SK-N-SH treated with all-trans-retinoic acid at 6 μM for 48 hours (cell line): ENCODE results near the gene TNPO2.

Experiments used
- ATAC-seq: fragments of 200-7000 bp; cut with Tn5 transposase; 3 replicates; pipeline ENCODE4 v1.9.1; 2020; ENCODE audit warnings: mild to moderate bottlenecking, moderate library complexity
- ARNTL ChIP-seq: fragments of 450-650 bp; formaldehyde crosslinking; IDR thresholded peaks from 2 replicates; pipeline ENCODE4 v1.5.0; 2020; ENCODE audit warnings: low read depth, mild to moderate bottlenecking, moderate library complexity, borderline replicate concordance
- BACH2 ChIP-seq: fragments of 250-450 bp; sonication (Bioruptor Pico); IDR thresholded peaks from 2 replicates; pipeline ENCODE4 v1.9.0; 2021; ENCODE audit warnings: mild to moderate bottlenecking, borderline replicate concordance
- CREB5 ChIP-seq: fragments of 250-450 bp; sonication (Bioruptor Pico); IDR thresholded peaks from 2 replicates; pipeline ENCODE4 v1.5.1; 2020; ENCODE audit warnings: low read depth, mild to moderate bottlenecking, moderate library complexity
- CSRNP3 ChIP-seq: fragments of 250-450 bp; sonication (Bioruptor Pico); IDR thresholded peaks from 2 replicates; pipeline ENCODE4 v1.5.1; 2021; ENCODE audit warnings: mild to moderate bottlenecking, moderate library complexity
- ESRRG ChIP-seq: fragments of 250-450 bp; sonication (Bioruptor Pico); IDR thresholded peaks from 2 replicates; pipeline ENCODE4 v1.6.1; 2021; ENCODE audit warnings: mild to moderate bottlenecking
- GLIS3 ChIP-seq: fragments of 250-450 bp; sonication (Bioruptor Pico); IDR thresholded peaks from 2 replicates; pipeline ENCODE4 v1.5.0; 2020; ENCODE audit warnings: mild to moderate bottlenecking, moderate library complexity
- ISL1 ChIP-seq: fragments of 250-450 bp; sonication (Bioruptor Pico); IDR thresholded peaks from 2 replicates; pipeline ENCODE4 v2.1.2; 2022; ENCODE audit warnings: mild to moderate bottlenecking, moderate library complexity
- OSR1 ChIP-seq: fragments of 250-450 bp; sonication (Bioruptor Pico); IDR thresholded peaks from 2 replicates; pipeline ENCODE4 v1.8.0; 2022; ENCODE audit warnings: moderate library complexity, mild to moderate bottlenecking, inconsistent platforms
- PATZ1 ChIP-seq: fragments of 250-450 bp; sonication (Bioruptor Pico); IDR thresholded peaks from 2 replicates; pipeline ENCODE4 v1.8.0; 2020; ENCODE audit warnings: mild to moderate bottlenecking, moderate library complexity, borderline replicate concordance
- POU6F1 ChIP-seq: fragments of 250-450 bp; sonication (Bioruptor Pico); IDR thresholded peaks from 2 replicates; pipeline ENCODE4 v1.8.0; 2021; ENCODE audit warnings: low read depth, mild to moderate bottlenecking, moderate library complexity, borderline replicate concordance
- PPARA ChIP-seq: fragments of 250-450 bp; sonication (Bioruptor Pico); IDR thresholded peaks from 2 replicates; pipeline ENCODE4 v1.5.0; 2020; ENCODE audit warnings: mild to moderate bottlenecking, borderline replicate concordance
- RARB ChIP-seq: fragments of 250-450 bp; sonication (Bioruptor Pico); IDR thresholded peaks from 2 replicates; pipeline ENCODE4 v1.8.0; 2021; ENCODE audit warnings: mild to moderate bottlenecking, moderate library complexity
- SNAI2 ChIP-seq: fragments of 250-450 bp; sonication (Bioruptor Pico); IDR thresholded peaks from 2 replicates; pipeline ENCODE4 v1.5.0; 2020; ENCODE audit warnings: mild to moderate bottlenecking, moderate library complexity
- TCF4 ChIP-seq: fragments of 250-450 bp; sonication (Bioruptor Pico); IDR thresholded peaks from 2 replicates; pipeline ENCODE4 v1.8.0; 2021; ENCODE audit warnings: mild to moderate bottlenecking, moderate library complexity, borderline replicate concordance
- TOX ChIP-seq: fragments of 250-450 bp; sonication (Bioruptor Pico); IDR thresholded peaks from 2 replicates; pipeline ENCODE4 v1.8.0; 2021; ENCODE audit warnings: mild to moderate bottlenecking, moderate library complexity, borderline replicate concordance
- TSHZ2 ChIP-seq: fragments of 250-450 bp; sonication (Bioruptor Pico); IDR thresholded peaks from 2 replicates; pipeline ENCODE4 v1.5.0; 2020; ENCODE audit warnings: mild to moderate bottlenecking, moderate library complexity
- ZC3H10 ChIP-seq: fragments of 250-450 bp; sonication (Bioruptor Pico); IDR thresholded peaks from 2 replicates; pipeline ENCODE4 v1.5.1; 2021; ENCODE audit warnings: mild to moderate bottlenecking, moderate library complexity
- ZFP3 ChIP-seq: fragments of 250-450 bp; sonication (Bioruptor Pico); IDR thresholded peaks from 2 replicates; pipeline ENCODE4 v1.5.0; 2020; ENCODE audit warnings: mild to moderate bottlenecking, moderate library complexity
- ZFP30 ChIP-seq: fragments of 450-650 bp; formaldehyde crosslinking; IDR thresholded peaks from 2 replicates; pipeline ENCODE4 v1.5.0; 2022; ENCODE audit warnings: mild to moderate bottlenecking, moderate library complexity
- ZNF565 ChIP-seq: fragments of 450-650 bp; formaldehyde crosslinking; conservative IDR thresholded peaks from 2 replicates; pipeline ENCODE4 v1.5.0; 2020; ENCODE audit warnings: low read depth, mild to moderate bottlenecking, moderate library complexity
- ZNF70 ChIP-seq: fragments of 450-650 bp; formaldehyde crosslinking; IDR thresholded peaks from 2 replicates; pipeline ENCODE4 v1.5.0; 2020; ENCODE audit warnings: mild to moderate bottlenecking, moderate library complexity
- ZNF8 ChIP-seq: fragments of 450-650 bp; formaldehyde crosslinking; IDR thresholded peaks from 2 replicates; pipeline ENCODE4 v1.5.0; 2020; ENCODE audit warnings: mild to moderate bottlenecking, moderate library complexity

The TNPO2 gene

GRCh38 chr19:12720296-12720695 lies 3.4 kb downstream of the TNPO2 start:
- ATAC-seq, result no peak
- TF ChIP-seq ZNF565 (CRISPR knock-in tag) (no peak), ZFP30 (CRISPR knock-in tag) (no peak), CREB5 (CRISPR knock-in tag) (no peak), SNAI2 (CRISPR knock-in tag) (no peak), OSR1 (CRISPR knock-in tag) (no peak), TCF4 (CRISPR knock-in tag) (no peak), GLIS3 (CRISPR knock-in tag) (no peak), ESRRG (CRISPR knock-in tag) (no peak), ZC3H10 (CRISPR knock-in tag) (no peak), ISL1 (CRISPR knock-in tag) (no peak), TOX (no peak), ZFP3 (no peak), TSHZ2 (CRISPR knock-in tag) (no peak), BACH2 (no peak), PATZ1 (CRISPR knock-in tag) (no peak), CSRNP3 (CRISPR knock-in tag) (no peak), ARNTL (CRISPR knock-in tag) (no peak), PPARA (CRISPR knock-in tag) (no peak), ZNF70 (no peak), ZNF8 (CRISPR knock-in tag) (no peak)

GRCh38 chr19:12715929-12716328 lies 7.8 kb downstream of the TNPO2 start:
- no peak for TF ChIP-seq ZNF565 (CRISPR knock-in tag)
- TF ChIP-seq ARNTL (CRISPR knock-in tag), result no peak
- TF ChIP-seq ISL1 (CRISPR knock-in tag), result no peak
- no peak for TF ChIP-seq GLIS3 (CRISPR knock-in tag)
- no peak for TF ChIP-seq POU6F1 (CRISPR knock-in tag)
- TF ChIP-seq BACH2, result no peak
- TF ChIP-seq PATZ1 (CRISPR knock-in tag), result no peak
- TF ChIP-seq ZFP30 (CRISPR knock-in tag), result no peak
- no peak for TF ChIP-seq PPARA (CRISPR knock-in tag)
- TF ChIP-seq RARB (CRISPR knock-in tag), result no peak
- TF ChIP-seq CSRNP3 (CRISPR knock-in tag), result no peak
- TF ChIP-seq ESRRG (CRISPR knock-in tag), result no peak
- TF ChIP-seq OSR1 (CRISPR knock-in tag), result no peak
- TF ChIP-seq SNAI2 (CRISPR knock-in tag), result no peak
- TF ChIP-seq TCF4 (CRISPR knock-in tag), result no peak
- ATAC-seq, result no peak
